HG03439 (cell line): ENCODE data around the gene ZNF212.
"Not testable (repeated sequence)": the region's sequence is repeated elsewhere in the genome, so short reads cannot be mapped to it uniquely, and the experiment has no call there.

Experiments
- ATAC-seq: cut with Tn5 transposase; IDR thresholded peaks from one replicate; pipeline ENCODE4 v1.9.1; 2021; ENCODE audit warnings: mild to moderate bottlenecking, moderate library complexity; ENCODE audit not compliant: unreplicated experiment

The ZNF212 gene

GRCh38 chr7:149218469-149219420 is 20.7 kb upstream of the ZNF212 start:
- no peak for ATAC-seq

- no peak for ATAC-seq
Observed at GRCh38 chr7:149220534-149220933, 18.9 kb upstream of the ZNF212 start.

DNA sequence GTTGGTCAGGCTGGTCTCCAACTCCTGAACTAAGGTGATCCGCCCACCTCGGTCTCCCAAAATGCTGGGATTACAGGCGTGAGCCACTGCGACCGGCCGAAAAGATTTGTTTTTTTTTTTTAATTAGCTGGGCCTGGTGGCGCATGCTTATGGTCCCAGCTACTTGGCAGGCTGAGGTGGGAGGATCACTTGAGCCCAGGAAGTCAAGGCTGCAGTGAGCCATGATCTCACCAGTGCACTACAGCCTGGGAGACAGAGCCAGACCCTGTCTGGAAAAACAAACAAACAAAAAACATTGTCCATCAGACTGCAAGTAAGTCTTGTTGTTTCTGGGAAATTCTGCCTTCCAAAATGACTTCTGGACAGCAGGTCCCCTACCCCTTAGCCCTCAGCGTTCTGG is 16.3 kb upstream of the ZNF212 start:
- no peak for ATAC-seq

DNA sequence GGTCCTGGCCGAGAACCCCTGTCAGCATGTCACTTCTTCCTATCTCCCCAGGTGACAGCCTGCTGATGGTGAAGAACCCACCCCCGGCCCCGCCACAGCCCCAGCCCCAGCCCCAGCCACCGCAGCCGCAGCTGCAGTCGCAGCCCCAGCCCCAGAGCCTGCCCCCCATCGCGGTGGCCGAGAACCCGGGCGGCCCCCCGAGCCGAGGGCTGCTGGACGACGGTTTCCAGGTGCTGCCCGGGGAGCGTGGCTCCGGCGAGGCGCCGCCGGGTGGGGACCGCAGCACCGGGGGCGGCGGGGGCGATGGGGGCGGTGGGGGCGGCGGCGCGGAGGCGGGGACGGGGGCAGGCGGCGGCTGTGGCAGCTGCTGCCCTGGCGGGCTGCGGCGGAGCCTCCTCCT is 15.7 kb upstream of the ZNF212 start:
- ATAC-seq, result no peak

DNA sequence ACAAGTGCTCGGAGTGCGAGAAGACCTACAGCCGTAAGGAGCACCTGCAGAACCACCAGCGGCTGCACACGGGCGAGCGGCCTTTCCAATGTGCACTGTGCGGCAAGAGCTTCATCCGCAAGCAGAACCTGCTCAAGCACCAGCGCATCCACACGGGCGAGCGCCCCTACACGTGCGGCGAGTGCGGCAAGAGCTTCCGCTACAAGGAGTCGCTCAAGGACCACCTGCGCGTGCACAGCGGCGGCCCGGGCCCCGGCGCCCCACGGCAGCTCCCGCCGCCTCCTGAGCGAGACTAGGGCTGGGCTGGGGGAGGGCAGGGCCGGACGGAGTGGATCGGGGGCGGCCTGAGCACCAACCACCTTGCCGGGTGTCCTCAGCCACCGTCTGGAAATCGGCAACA is 15.1 kb upstream of the ZNF212 start:
- ATAC-seq, result no peak

DNA sequence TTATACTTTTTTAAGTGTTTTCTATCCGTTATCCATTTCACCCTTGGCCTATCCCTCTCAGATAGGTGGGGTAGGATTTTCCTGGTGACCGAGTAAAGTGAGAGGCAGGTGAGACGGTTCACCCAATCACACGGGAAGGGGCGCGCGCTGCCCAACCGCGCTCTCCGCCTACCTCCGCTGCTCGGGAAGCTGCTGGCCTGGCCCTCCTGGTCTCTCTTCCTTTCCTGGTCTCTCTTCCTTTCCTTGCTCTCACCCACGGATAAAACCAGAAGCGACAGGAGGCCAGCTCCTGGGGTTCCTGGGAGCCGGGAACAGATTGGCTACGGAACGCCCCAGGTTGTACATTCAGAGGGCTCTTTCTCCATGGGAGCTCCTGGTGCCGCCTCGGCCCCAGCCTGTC is 14.3 kb upstream of the ZNF212 start:
- ATAC-seq, result no peak

DNA sequence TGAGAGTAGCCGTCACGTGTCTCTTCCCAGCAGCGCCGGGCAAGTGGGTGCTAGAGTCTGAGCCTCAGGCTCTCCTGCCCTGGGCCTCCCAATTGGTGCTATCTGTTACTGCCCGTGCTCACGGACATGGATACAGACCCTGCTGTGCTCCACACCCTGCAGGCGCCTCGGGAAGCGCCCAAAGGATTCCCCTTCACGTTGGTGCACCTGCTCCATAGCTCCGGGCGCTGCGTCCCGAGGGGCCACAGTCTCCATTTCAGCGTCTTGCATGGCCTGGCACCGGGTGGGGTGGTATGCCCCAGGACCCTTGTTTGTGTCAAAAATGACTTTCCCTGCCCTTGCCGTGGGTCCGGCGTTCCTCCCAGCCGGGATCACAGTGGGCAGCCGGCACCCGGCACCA is 13.8 kb upstream of the ZNF212 start:
- no peak for ATAC-seq

- ATAC-seq, result not testable (repeated sequence)
Observed at GRCh38 chr7:149226366-149226765, 13.1 kb upstream of the ZNF212 start.

DNA sequence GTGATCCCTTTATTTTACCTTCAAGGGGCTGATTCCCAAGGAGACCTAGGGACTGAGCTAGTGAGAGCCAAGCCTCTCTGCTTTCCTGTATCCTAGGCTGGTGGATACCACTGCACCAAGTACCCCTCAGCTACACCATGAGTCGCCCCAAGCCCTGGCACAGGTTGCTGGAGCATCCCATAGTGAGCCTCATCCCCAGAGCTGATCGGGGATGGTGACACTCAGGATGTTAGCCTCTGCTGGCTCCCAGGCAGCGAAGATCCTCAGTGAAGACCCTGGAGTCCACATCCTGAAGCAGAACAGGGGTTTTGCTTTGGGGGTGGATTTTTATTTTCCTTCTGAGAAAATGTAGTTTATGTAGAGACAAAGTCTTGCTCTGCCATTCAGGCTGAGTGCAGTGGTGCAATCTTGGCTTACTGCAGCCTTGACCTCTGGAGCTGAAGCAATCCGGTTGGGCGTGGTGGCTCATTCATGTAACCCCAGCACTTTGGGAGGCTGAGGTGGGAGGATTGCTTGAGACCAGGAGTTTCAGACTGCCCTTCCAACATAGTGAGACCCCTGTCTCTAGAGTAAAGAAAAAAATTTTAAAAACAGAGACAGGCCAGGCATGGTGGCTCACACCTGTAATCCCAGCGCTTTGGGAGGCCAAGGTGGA is 12.5 kb upstream of the ZNF212 start:
- no peak for ATAC-seq

DNA sequence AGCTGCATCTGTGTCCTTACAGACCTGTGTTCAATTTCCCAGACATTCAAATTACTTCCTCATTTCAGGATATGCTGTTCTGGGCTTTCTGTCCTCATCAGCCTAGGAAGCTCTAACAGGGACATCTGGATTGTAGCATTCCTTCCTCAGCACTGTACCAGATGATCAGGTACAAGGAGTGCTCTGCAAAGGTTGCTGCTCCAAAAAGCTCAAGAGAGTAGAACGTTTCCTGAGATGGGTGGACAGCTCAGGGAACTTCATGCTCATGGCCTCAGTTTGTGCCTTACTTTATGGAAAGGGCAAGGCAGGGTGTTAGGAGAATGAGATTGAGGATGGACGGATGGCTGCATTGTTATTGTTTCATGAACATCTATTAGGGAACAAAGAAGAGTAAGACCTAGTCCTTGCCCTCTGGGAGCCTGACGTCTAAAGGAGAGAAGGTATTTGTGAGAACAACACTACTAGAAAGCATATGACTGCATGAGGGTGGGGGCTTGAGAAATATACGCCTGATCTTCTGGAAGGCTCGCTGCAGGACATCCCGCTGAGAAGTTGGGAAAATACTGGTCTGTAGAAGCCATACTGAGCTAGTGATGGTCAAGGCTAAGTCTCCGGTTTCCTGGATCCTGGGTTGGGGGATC is 10.5 kb upstream of the ZNF212 start:
- no peak for ATAC-seq

- ATAC-seq, result no peak
Observed at GRCh38 chr7:149229526-149229925, 9.9 kb upstream of the ZNF212 start.

DNA sequence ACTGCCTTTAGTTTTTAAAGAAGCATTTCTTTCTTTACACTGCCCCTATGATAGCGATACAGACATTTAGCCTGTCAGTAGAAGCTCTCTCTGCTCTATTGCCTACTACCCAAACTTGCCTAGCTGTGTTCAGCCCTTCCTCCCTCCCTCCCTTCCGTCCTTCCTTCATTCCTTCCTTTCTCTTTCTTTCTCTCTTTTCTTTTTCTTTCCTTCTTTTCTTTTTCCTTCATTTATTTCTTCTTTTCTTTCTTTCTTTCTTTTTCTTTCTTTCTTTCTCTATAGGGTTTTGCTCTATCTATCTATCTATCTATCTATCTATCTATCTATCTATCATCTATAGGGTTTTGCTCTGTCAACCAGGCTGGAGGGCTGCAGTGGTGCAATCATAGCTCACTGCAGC is 7.1 kb upstream of the ZNF212 start:
- ATAC-seq, result no peak

GRCh38 chr7:149233655-149234204 is 5.7 kb upstream of the ZNF212 start:
- not testable (repeated sequence) for ATAC-seq

DNA sequence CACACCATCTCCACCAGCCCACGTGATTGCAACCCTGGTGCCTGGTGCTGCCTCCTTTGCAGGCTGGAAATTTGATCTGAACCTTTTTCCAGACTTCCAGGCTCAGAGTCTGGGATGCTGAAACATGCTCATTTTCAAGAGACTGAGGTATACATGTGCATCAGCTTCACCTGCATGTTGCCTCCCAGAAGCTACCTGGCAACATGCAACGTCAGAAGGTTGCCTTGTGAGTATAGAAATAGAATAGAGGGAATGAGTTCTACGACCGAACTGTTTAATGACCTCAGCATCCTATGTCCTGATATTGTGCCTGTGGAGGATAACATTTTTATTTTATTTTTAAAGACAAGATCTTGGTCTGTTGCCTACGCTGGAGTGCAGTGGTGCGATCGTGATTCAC is 1.9 kb upstream of the ZNF212 start:
- no peak for ATAC-seq

GRCh38 chr7:149238051-149238450 is 1.4 kb upstream of the ZNF212 start:
- no peak for ATAC-seq

GRCh38 chr7:149240637-149241036 is 1.2 kb downstream of the ZNF212 start:
- ATAC-seq, result no peak

GRCh38 chr7:149241696-149242095 is 2.2 kb downstream of the ZNF212 start:
- no peak for ATAC-seq

DNA sequence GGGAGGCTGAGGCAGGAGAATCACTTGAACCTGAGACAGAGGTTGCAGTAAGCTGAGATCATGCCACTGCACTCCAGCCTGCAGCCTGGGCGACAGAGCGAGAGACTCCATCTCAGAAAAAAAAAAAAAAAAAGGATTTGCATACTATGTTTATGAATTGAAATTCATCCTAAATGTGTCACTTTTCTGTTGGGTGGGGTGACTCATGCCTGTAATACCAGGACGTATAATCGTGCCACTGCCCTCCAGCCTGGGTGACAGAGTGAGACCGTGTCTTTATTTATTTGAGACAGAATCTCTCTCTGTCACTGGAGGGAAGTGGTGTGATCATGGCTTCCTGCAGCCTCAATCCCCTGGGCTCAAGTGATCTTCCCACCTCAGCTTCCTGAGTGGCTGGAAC is 5.8 kb downstream of the ZNF212 start:
- peak; percentile 58 for ATAC-seq

DNA sequence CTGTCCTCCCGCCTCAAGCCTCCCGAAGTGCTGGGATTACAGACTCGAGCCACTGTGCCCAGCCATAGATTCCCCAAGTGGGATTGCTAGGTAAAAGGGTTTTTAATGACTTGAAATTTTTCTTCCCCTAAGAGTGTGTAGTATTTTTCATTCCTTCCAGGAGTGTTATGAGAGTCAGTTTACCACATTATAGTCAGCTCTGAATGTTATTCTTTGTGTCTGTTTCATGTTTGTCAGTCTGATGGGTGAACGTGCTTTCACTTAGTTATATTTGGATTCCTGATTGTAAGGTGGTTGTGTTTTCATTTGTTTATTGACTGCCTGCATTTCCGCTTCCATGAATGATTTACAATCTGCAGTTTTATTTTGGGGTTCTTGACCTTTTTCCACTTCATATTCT is 6.3 kb downstream of the ZNF212 start:
- ATAC-seq, result peak; percentile 32

GRCh38 chr7:149248777-149249176 is 9.3 kb downstream of the ZNF212 start:
- no peak for ATAC-seq

GRCh38 chr7:149250151-149250550 is 10.7 kb downstream of the ZNF212 start:
- ATAC-seq, result not testable (repeated sequence)
